H9 (cell line): Measurements from ENCODE around the gene MGA. TPM values are rescaled to one million over a fixed set of nuclear protein-coding genes. Genes with fewer than 3 reads are reported as not detected.
A peak's percentile ranks its signal among the peaks of the same experiment; 100 is the strongest.

Source experiments
- DNase-seq: peaks from one replicate; pipeline ENCODE4 v3.0.0-alpha.2; 2017
- H2AFZ ChIP-seq: one replicate; pipeline ENCODE4 v1.6.1; 2013; ENCODE audit warnings: mild to moderate bottlenecking, low read length, control low read depth, moderate library complexity
- H2AK5ac ChIP-seq: 2 replicates; pipeline ENCODE4 v1.6.1; 2013; ENCODE audit warnings: low read length, control low read depth, mixed read lengths; ENCODE audit not compliant: insufficient read length
- H2BK120ac ChIP-seq: one replicate; pipeline ENCODE4 v1.6.1; 2013; ENCODE audit warnings: low read depth, mild to moderate bottlenecking, low read length, control low read depth, inconsistent platforms; ENCODE audit not compliant: poor library complexity, severe bottlenecking
- H2BK12ac ChIP-seq: 2 replicates; pipeline ENCODE4 v1.6.1; 2013; ENCODE audit warnings: low read length, control low read depth, mixed read lengths, low read depth; ENCODE audit not compliant: insufficient read length
- H2BK15ac ChIP-seq: 2 replicates; pipeline ENCODE4 v1.6.1; 2013; ENCODE audit warnings: low read depth, low read length, control low read depth
- H2BK20ac ChIP-seq: one replicate; pipeline ENCODE4 v1.6.1; 2013; ENCODE audit warnings: low read depth, mild to moderate bottlenecking, low read length, control low read depth, inconsistent platforms; ENCODE audit not compliant: poor library complexity, severe bottlenecking
- H2BK5ac ChIP-seq: 2 replicates; pipeline ENCODE4 v1.6.1; 2013; ENCODE audit warnings: low read length, control low read depth, mixed read lengths; ENCODE audit not compliant: insufficient read length
- H3K14ac ChIP-seq: 2 replicates; pipeline ENCODE4 v1.6.1; 2013; ENCODE audit warnings: low read length, control low read depth; ENCODE audit not compliant: insufficient read depth
- H3K18ac ChIP-seq: 2 replicates; pipeline ENCODE4 v1.6.1; 2013; ENCODE audit warnings: low read depth, mild to moderate bottlenecking, mixed read lengths, low read length, control low read depth; ENCODE audit not compliant: insufficient read length
- H3K23ac ChIP-seq: 2 replicates; pipeline ENCODE4 v1.6.1; 2013; ENCODE audit warnings: low read length, control low read depth, mixed read lengths, low read depth; ENCODE audit not compliant: insufficient read length
- H3K23me2 ChIP-seq: 2 replicates; pipeline ENCODE4 v1.6.1; 2013; ENCODE audit warnings: low read depth, mild to moderate bottlenecking, mixed read lengths, low read length, control low read depth; ENCODE audit not compliant: insufficient read length, poor library complexity, severe bottlenecking
- H3K27ac ChIP-seq: 2 replicates; pipeline ENCODE4 v1.5.1; 2013; ENCODE audit warnings: low read length, control low read depth, mixed read lengths, low read depth; ENCODE audit not compliant: insufficient read length
- H3K27me3 ChIP-seq: 2 replicates; pipeline ENCODE4 v1.6.1; 2013; ENCODE audit warnings: low read length, control low read depth, inconsistent platforms; ENCODE audit not compliant: insufficient read depth
- H3K4ac ChIP-seq: 2 replicates; pipeline ENCODE4 v1.6.1; 2013; ENCODE audit warnings: low read depth, mild to moderate bottlenecking, control low read depth, inconsistent platforms, low read length, moderate library complexity
- H3K4me1 ChIP-seq: 2 replicates; pipeline ENCODE4 v1.6.1; 2013; ENCODE audit warnings: low read length, control low read depth, inconsistent platforms; ENCODE audit not compliant: insufficient read depth
- H3K4me2 ChIP-seq: 2 replicates; pipeline ENCODE4 v1.6.1; 2013; ENCODE audit warnings: low read length, control low read depth, mixed read lengths; ENCODE audit not compliant: insufficient read length, insufficient read depth
- H3K56ac ChIP-seq: 2 replicates; pipeline ENCODE4 v1.6.1; 2013; ENCODE audit warnings: low read depth, mild to moderate bottlenecking, mixed read lengths, low read length, control low read depth; ENCODE audit not compliant: insufficient read length
- H3K79me1 ChIP-seq: 2 replicates; pipeline ENCODE4 v1.6.1; 2013; ENCODE audit warnings: low read depth, mild to moderate bottlenecking, moderate library complexity, low read length, control low read depth, inconsistent platforms; ENCODE audit not compliant: insufficient read depth, poor library complexity, severe bottlenecking
- H3K79me2 ChIP-seq: 2 replicates; pipeline ENCODE4 v1.6.1; 2013; ENCODE audit warnings: low read length, control low read depth, inconsistent platforms; ENCODE audit not compliant: insufficient read depth
- H3K9ac ChIP-seq: 2 replicates; pipeline ENCODE4 v1.6.1; 2013; ENCODE audit warnings: low read length, control low read depth, mixed read lengths; ENCODE audit not compliant: insufficient read length; ENCODE audit errors: extremely low read depth
- H3K9me3 ChIP-seq: one replicate; pipeline ENCODE4 v1.6.1; 2013; ENCODE audit warnings: low read depth, low read length, inconsistent platforms; ENCODE audit not compliant: control insufficient read depth
- H3T11ph ChIP-seq: one replicate; pipeline ENCODE4 v1.6.1; 2013; ENCODE audit warnings: mild to moderate bottlenecking, low read length, control low read depth, inconsistent platforms
- H4K20me1 ChIP-seq: one replicate; pipeline ENCODE4 v1.6.1; 2013; ENCODE audit not compliant: control insufficient read depth, insufficient read length, insufficient read depth
- H4K5ac ChIP-seq: 2 replicates; pipeline ENCODE4 v1.6.1; 2013; ENCODE audit warnings: low read depth, mild to moderate bottlenecking, mixed read lengths, low read length, control low read depth; ENCODE audit not compliant: insufficient read length
- H4K8ac ChIP-seq: replicated peaks from 2 replicates; pipeline ENCODE4 v1.6.1; 2013; ENCODE audit warnings: low read length, control low read depth, mixed read lengths, low read depth; ENCODE audit not compliant: insufficient read length
- H4K91ac ChIP-seq: 2 replicates; pipeline ENCODE4 v1.6.1; 2013; ENCODE audit warnings: low read depth, mild to moderate bottlenecking, moderate library complexity, mixed read lengths, low read length, control low read depth; ENCODE audit not compliant: insufficient read length
- H3K27ac Mint-ChIP-seq, 3 experiments: 2 replicates in 2 of 3; 3 replicates in 1 of 3; pipeline ENCODE4 v1.8.0; 2020 to 2021; ENCODE audit warnings: mixed read lengths in 3 of 3, mild to moderate bottlenecking in 1 of 3, moderate library complexity in 1 of 3
- H3K27me3 Mint-ChIP-seq: 2 replicates; pipeline ENCODE4 v1.8.0; 2021; ENCODE audit warnings: low read depth, mild to moderate bottlenecking, moderate library complexity, mixed read lengths
- H3K36me3 Mint-ChIP-seq, 3 experiments: 2 replicates in 2 of 3; 3 replicates in 1 of 3; pipeline ENCODE4 v1.8.0; 2020 to 2021; ENCODE audit warnings: low read depth in 3 of 3, mixed read lengths in 3 of 3; ENCODE audit not compliant: insufficient read depth in 1 of 3
- H3K4me1 Mint-ChIP-seq, 2 experiments: 2 replicates each; pipeline ENCODE4 v1.8.0; 2020; ENCODE audit warnings: mixed read lengths in 2 of 2
- H3K4me3 Mint-ChIP-seq, 2 experiments: 2 replicates in 1 of 2; 3 replicates in 1 of 2; pipeline ENCODE4 v1.8.0; 2020 to 2021; ENCODE audit warnings: mild to moderate bottlenecking in 2 of 2, mixed read lengths in 2 of 2, moderate library complexity in 1 of 2
- H3K9me3 Mint-ChIP-seq, 2 experiments: 2 replicates in 1 of 2; 3 replicates in 1 of 2; pipeline ENCODE4 v1.8.0; 2020; ENCODE audit warnings: mild to moderate bottlenecking in 2 of 2, mixed read lengths in 2 of 2, moderate library complexity in 1 of 2
- WGBS: extraction: QIAGEN DNeasy Blood & Tissue Kit; methylation state at CpG from one replicate; pipeline ENCODE4 v1.1.7; 2013; ENCODE audit warnings: missing lambda C conversion rate, low lambda C conversion rate, mixed read lengths; ENCODE audit not compliant: insufficient read length; ENCODE audit errors: extremely low coverage; 5-methylcytosine and 5-hydroxymethylcytosine counted together
- total RNA-seq: library from RNA; stranded (reverse); gene quantifications from 2 replicates; pipeline ENCODE4 v1.2.1, GENCODE V29; 2021
- TF ChIP-seq, protein P1 (sequence below): fragments of 200-600 bp; sonication (generic); conservative IDR thresholded peaks from 3 replicates; pipeline ENCODE4 v1.8.0; 2021; ENCODE audit warnings: antibody characterized with exemption, mild to moderate bottlenecking

The MGA gene
- total RNA-seq, 1 experiment from 2014 or later: 62.7 TPM

DNA sequence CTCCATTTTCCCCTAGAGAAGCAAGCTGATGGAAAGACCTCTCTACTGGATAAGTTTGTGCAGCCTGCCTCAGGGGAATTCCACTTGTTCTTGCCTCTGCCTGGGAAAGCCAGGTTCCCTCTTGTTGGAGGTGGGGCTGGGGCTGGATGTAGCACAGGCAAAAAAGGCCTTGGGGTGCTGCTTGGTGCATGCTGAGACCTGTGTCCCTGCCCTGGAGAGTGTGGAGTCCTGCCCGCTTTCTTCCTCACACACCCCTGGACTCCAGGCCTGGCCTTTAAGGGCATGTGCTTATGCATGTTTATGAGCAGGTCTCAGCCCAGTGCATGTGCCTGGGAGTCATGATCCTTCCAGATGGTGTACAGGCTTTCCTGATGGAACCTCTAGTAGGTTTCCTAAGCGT, 144.2 kb downstream of the MGA start:
- no peak overlapping the region for H4K8ac ChIP-seq
- no peak overlapping the region for H3T11ph ChIP-seq
- no peak overlapping the region for H3K23ac ChIP-seq
- H3K14ac ChIP-seq: no peak overlapping the region; the same call in 1 of the 2 replicates
- H3K18ac ChIP-seq: no peak overlapping the region
- H3K4ac ChIP-seq: no peak overlapping the region
- no peak overlapping the region for H2BK5ac ChIP-seq
- H3K23me2 ChIP-seq: no peaks in the 10 kb centered on the region
- H2BK20ac ChIP-seq: no peak overlapping the region
- Mint-ChIP-seq H3K4me3 (no peak overlapping the region), H3K27ac (peak overlapping the region in 1 of 3 experiments; percentile 92; a peak in 2 of 7 replicates), H3K27me3 (no peaks in the 10 kb centered on the region), H3K9me3 (no peaks in the 10 kb centered on the region; a peak in 1 of 5 replicates), H3K36me3 (peaks cover 0 to 5% (median 2%) of the 10 kb centered on the region in 3 experiments; a peak in 4 of 7 replicates), H3K4me1 (peaks cover 0 to 16% of the 10 kb centered on the region in 2 experiments; a peak in 3 of 4 replicates)
- H3K4me2 ChIP-seq: no peak overlapping the region
- H2BK12ac ChIP-seq: no peak overlapping the region
- no peak overlapping the region for H3K9ac ChIP-seq
- no peak overlapping the region for H2BK120ac ChIP-seq
- H3K27me3 ChIP-seq: no peaks in the 10 kb centered on the region
- no CpG with 5 or more reads among the region's 2 CpGs for WGBS
- no peak for DNase-seq
- H3K4me1 ChIP-seq: no peaks in the 10 kb centered on the region
- no peak overlapping the region for H4K5ac ChIP-seq
- no peak overlapping the region for H2AFZ ChIP-seq
- no peak overlapping the region for H4K91ac ChIP-seq
- H3K56ac ChIP-seq: no peak overlapping the region
- no peak overlapping the region for H2BK15ac ChIP-seq
- no peaks in the 10 kb centered on the region for H3K9me3 ChIP-seq
- no peaks in the 10 kb centered on the region for H4K20me1 ChIP-seq
- H3K27ac ChIP-seq: no peak overlapping the region
- no peak overlapping the region for H2AK5ac ChIP-seq
- TF ChIP-seq, protein P1, sequence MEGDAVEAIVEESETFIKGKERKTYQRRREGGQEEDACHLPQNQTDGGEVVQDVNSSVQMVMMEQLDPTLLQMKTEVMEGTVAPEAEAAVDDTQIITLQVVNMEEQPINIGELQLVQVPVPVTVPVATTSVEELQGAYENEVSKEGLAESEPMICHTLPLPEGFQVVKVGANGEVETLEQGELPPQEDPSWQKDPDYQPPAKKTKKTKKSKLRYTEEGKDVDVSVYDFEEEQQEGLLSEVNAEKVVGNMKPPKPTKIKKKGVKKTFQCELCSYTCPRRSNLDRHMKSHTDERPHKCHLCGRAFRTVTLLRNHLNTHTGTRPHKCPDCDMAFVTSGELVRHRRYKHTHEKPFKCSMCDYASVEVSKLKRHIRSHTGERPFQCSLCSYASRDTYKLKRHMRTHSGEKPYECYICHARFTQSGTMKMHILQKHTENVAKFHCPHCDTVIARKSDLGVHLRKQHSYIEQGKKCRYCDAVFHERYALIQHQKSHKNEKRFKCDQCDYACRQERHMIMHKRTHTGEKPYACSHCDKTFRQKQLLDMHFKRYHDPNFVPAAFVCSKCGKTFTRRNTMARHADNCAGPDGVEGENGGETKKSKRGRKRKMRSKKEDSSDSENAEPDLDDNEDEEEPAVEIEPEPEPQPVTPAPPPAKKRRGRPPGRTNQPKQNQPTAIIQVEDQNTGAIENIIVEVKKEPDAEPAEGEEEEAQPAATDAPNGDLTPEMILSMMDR: no peak
- H3K79me1 ChIP-seq: no peaks in the 10 kb centered on the region
- H3K79me2 ChIP-seq: no peaks in the 10 kb centered on the region
